Peyer's patch (tissue), 4 donors: ENCODE results near the gene ACOT2. TPM values are rescaled to one million over a fixed set of nuclear protein-coding genes. Genes with fewer than 3 reads are reported as not detected.
A peak's percentile ranks its signal among the peaks of the same experiment; 100 is the strongest.
"Not testable (repeated sequence)": the region's sequence is repeated elsewhere in the genome, so short reads cannot be mapped to it uniquely, and the experiment has no call there.

Experiments used
- DNase-seq, 3 donors: peaks; one replicate each; pipeline ENCODE4 v3.0.0-alpha.2; 2017 to 2019
- H3K27ac ChIP-seq, 4 donors: fragments of 200-600 bp; sonication (generic); one replicate each; pipeline ENCODE4 v1.5.1; 2016 to 2019
- H3K27me3 ChIP-seq, 2 donors: fragments of 200-600 bp; sonication (generic); one replicate each; pipeline ENCODE4 v1.5.1; 2019
- H3K36me3 ChIP-seq, 3 donors: fragments of 200-600 bp; sonication (generic); one replicate each; pipeline ENCODE4 v1.5.1; 2016 to 2019
- H3K4me1 ChIP-seq, 4 donors: fragments of 200-600 bp; sonication (generic); one replicate each; pipeline ENCODE4 v1.5.1; 2016 to 2019
- H3K4me3 ChIP-seq, 4 donors: fragments of 200-600 bp; sonication (generic); 1 replicate in 3 of 4; 2 replicates in 1 of 4; pipeline ENCODE4 v1.5.1; 2016 to 2019; ENCODE audit warnings: mild to moderate bottlenecking in 1 of 4
- H3K9me3 ChIP-seq, 4 donors: fragments of 200-600 bp; sonication (generic); one replicate each; pipeline ENCODE4 v1.5.1; 2016 to 2019; ENCODE audit warnings: mild to moderate bottlenecking in 1 of 4
- POLR2A ChIP-seq, 2 donors: fragments of 450-650 bp; IDR thresholded peaks; one replicate each; pipeline ENCODE4 v1.5.1; 2017; ENCODE audit warnings: antibody characterized with exemption in 2 of 2, mild to moderate bottlenecking in 2 of 2, moderate library complexity in 2 of 2
- total RNA-seq, 4 donors: library from RNA; depleted of rRNA; stranded (reverse); fragments of >200 nt; gene quantifications; one replicate each; pipeline ENCODE4 v1.1.0, GENCODE V29; 2016
- TF ChIP-seq, protein P1 (sequence below), 6 experiments: fragments of 450-650 bp in 4 of 6; fragments of 200-600 bp in 2 of 6; sonication (generic) in 1 of 6; IDR thresholded peaks; one replicate each; pipeline ENCODE4 v1.5.1; 2017 to 2019; ENCODE audit warnings: antibody characterized with exemption in 6 of 6, mild to moderate bottlenecking in 3 of 6, moderate library complexity in 1 of 6

Gene ACOT2, protein sequence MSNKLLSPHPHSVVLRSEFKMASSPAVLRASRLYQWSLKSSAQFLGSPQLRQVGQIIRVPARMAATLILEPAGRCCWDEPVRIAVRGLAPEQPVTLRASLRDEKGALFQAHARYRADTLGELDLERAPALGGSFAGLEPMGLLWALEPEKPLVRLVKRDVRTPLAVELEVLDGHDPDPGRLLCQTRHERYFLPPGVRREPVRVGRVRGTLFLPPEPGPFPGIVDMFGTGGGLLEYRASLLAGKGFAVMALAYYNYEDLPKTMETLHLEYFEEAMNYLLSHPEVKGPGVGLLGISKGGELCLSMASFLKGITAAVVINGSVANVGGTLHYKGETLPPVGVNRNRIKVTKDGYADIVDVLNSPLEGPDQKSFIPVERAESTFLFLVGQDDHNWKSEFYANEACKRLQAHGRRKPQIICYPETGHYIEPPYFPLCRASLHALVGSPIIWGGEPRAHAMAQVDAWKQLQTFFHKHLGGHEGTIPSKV
- total RNA-seq: 10 to 100 TPM; 26.2 to 76.9 (median 37.8) TPM

DNA sequence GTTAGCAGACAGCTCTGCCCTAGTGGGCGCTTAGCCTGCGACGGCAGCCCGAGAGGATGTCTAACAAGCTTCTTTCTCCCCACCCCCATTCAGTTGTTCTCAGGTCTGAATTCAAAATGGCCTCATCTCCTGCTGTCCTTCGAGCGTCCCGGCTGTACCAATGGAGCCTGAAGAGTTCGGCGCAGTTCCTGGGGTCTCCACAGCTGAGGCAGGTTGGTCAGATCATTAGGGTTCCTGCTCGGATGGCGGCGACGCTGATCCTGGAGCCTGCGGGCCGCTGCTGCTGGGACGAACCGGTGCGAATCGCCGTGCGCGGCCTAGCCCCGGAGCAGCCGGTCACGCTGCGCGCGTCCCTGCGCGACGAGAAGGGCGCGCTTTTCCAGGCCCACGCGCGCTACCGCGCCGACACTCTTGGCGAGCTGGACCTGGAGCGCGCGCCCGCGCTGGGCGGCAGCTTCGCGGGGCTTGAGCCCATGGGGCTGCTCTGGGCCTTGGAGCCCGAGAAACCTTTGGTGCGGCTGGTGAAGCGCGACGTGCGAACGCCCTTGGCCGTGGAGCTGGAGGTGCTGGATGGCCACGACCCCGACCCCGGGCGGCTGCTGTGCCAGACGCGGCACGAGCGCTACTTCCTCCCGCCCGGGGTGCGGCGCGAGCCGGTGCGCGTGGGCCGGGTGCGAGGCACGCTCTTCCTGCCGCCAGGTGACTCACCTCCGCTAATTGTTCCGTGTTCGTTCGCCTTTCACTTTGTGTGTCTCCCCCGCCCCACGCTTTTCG, at the start of gene ACOT2:
ACOT2 (plus strand) TSS at position 29 of the 774 bp plus-strand sequence; CDS start at position 57, 28 bp downstream.
- not testable (repeated sequence) for H3K27me3 ChIP-seq, H3K4me1 ChIP-seq, H3K36me3 ChIP-seq, H3K9me3 ChIP-seq
- DNase-seq: peak; percentile 70 to 90 (median 76)
- peak within 1 kb of the TSS; percentile 89 to 93 (median 92) for H3K27ac ChIP-seq
- H3K4me3 ChIP-seq: peak within 1 kb of the TSS; percentile 58 to 69 (median 61)
- TF ChIP-seq, protein P1, sequence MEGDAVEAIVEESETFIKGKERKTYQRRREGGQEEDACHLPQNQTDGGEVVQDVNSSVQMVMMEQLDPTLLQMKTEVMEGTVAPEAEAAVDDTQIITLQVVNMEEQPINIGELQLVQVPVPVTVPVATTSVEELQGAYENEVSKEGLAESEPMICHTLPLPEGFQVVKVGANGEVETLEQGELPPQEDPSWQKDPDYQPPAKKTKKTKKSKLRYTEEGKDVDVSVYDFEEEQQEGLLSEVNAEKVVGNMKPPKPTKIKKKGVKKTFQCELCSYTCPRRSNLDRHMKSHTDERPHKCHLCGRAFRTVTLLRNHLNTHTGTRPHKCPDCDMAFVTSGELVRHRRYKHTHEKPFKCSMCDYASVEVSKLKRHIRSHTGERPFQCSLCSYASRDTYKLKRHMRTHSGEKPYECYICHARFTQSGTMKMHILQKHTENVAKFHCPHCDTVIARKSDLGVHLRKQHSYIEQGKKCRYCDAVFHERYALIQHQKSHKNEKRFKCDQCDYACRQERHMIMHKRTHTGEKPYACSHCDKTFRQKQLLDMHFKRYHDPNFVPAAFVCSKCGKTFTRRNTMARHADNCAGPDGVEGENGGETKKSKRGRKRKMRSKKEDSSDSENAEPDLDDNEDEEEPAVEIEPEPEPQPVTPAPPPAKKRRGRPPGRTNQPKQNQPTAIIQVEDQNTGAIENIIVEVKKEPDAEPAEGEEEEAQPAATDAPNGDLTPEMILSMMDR (IDR thresholded peaks at IDR 0.05): peak in 2 of 6 experiments; percentile 28 to 36
- peak; percentile 56 to 64 for TF ChIP-seq POLR2A (IDR thresholded peaks at IDR 0.05)

DNA sequence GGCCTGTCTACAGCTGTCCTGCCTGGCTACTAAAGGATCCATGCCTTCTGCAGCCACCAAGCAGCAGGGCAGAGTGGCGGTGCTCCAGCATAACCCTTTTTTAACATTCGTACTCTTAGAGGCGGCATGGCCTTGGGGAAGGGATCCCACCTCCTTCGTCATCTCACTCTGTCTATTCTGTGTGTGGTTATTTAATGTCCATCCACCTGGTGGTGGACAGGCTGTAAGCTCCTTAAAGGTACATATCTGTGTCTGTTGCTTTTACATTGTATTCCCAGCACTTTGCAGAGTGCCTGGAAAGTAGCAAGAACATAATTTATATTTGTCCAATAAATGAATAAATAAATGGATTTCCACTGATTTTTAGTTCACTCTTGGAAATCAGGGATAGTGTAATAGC, 47.8 kb upstream of the ACOT2 start:
- no peaks in the 10 kb centered on the region for H3K36me3 ChIP-seq
- DNase-seq: no peak
- no peak overlapping the region for H3K4me3 ChIP-seq
- no peaks in the 10 kb centered on the region for H3K27me3 ChIP-seq
- TF ChIP-seq POLR2A (IDR thresholded peaks at IDR 0.05): no peak
- TF ChIP-seq, protein P1 (IDR thresholded peaks at IDR 0.05): no peak
- H3K9me3 ChIP-seq: no peaks in the 10 kb centered on the region
- H3K27ac ChIP-seq: no peak overlapping the region
- H3K4me1 ChIP-seq: no peaks in the 10 kb centered on the region

DNA sequence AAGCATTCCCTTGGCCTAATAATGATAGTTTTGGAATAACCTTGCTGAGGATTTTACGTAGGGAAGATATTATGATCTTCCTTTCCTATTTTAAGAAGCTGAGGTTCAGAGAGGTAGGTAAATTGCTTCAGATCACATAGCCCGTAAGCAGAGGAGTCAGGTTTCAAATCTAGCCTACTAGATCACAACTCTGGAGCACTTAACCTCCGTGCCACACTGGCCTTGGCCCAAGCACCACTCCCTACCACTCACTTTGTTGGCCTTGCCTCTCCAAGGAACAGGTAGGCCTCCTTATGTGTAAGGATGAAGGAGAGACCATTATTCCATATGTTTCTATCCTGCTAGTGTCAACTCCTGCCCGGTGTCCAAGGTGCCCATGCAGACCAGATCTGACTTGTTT, 44.5 kb upstream of the ACOT2 start:
- Histone ChIP-seq H3K4me3 (no peak overlapping the region), H3K27me3 (no peaks in the 10 kb centered on the region), H3K4me1 (no peaks in the 10 kb centered on the region), H3K27ac (no peak overlapping the region), H3K36me3 (no peaks in the 10 kb centered on the region), H3K9me3 (no peaks in the 10 kb centered on the region)
- TF ChIP-seq, protein P1 (IDR thresholded peaks at IDR 0.05): no peak
- no peak for TF ChIP-seq POLR2A (IDR thresholded peaks at IDR 0.05)
- DNase-seq: no peak

DNA sequence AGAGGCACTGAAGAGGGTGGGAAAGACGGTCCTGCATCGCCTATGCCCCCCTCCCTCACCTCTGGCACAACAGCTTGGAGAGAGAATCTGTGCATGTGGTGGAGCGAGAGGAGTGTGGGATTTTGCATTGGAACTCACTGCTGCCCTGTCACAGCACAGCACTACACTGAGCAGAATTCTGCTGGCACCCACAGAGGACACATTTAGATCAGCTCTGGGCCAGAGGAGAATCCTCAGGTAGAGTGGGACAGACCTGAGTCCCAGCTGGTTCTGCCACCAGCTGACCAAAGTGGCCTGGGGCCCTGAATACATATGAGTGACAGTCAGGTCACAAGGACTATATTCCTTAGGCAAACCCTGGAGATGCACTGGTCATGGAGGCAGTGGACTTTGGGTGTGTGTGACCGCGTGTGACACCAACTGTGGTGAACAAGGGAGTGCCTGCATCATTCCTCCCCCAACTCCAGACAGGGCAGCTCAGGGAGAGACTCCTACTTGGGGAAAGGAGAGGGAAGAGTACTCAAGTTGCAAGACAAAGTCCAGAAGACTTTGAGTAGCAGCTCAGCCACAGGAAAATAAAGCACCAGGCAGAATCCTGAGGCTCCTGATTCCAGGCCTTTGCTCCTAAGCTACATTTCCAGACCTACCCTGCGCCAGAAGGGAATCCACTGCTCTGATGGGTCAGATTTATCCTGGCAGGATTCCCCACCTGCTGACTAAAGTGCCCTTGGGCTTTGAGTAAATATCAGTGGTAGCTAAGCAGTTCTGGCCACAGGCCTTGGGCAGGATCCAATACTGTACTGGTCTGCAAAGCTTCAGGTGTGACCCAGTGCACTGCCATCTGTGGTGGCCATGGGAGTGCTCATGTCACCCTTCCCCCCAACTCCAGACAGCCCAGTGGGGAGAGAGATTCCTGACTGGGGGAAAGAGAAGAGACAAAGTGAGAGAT, 42.7 kb upstream of the ACOT2 start:
- no peak for DNase-seq
- no peaks in the 10 kb centered on the region for H3K4me1 ChIP-seq
- no peak overlapping the region for H3K4me3 ChIP-seq
- peak overlapping the region in 1 of 4 donors; percentile 2 for H3K27ac ChIP-seq
- TF ChIP-seq, protein P1 (IDR thresholded peaks at IDR 0.05): no peak
- no peak for TF ChIP-seq POLR2A (IDR thresholded peaks at IDR 0.05)
- no peaks in the 10 kb centered on the region for H3K36me3 ChIP-seq
- no peaks in the 10 kb centered on the region for H3K9me3 ChIP-seq
- no peaks in the 10 kb centered on the region for H3K27me3 ChIP-seq

DNA sequence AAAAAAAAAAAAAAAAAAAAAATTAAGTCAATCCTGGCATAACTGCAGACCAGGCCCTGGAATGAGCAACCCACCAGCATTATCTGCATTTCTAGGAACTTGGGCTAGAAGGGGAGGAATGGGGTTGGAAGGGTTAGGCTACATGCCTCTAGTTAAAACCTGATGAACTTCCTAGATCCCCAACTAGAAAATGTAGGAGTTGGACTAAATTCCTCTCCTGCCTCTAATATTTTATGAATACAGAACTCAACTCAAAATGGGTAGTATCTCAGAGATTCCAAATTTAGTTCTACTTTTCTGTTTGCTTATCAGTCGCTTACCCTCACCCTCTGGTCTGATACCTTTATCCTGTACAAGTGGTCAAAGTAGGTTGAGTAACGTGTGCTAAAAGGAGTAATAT, 39.7 kb upstream of the ACOT2 start:
- not testable (repeated sequence) for H3K9me3 ChIP-seq, H3K36me3 ChIP-seq, H3K27ac ChIP-seq, DNase-seq, H3K27me3 ChIP-seq, H3K4me3 ChIP-seq, H3K4me1 ChIP-seq

DNA sequence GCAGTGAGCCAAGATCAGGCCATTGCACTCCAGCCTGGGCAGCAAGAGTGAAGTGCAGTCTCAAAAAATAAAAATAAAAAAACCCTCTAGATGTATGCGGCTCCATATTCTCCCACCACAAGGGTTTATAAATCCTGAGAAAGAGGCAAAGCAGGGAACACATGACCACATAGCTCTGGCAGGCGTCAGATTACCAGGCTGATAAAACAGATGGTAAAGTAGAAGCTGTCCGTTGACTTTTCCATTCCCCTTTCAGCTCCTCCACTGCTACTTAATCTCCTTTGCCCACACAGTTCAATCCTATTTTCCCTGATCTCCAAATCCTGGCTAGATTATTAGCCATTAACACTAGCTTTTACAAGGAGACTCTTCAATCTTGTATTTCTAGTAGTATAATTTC, 37.0 kb upstream of the ACOT2 start:
- H3K4me1 ChIP-seq, H3K27ac ChIP-seq, H3K4me3 ChIP-seq, DNase-seq, H3K36me3 ChIP-seq, H3K9me3 ChIP-seq, H3K27me3 ChIP-seq: not testable (repeated sequence)
